ACHN (cell line): ENCODE results near the gene C10orf105.

Experiments
- DNase-seq: peaks from one replicate; pipeline ENCODE4 v3.0.0-alpha.2; 2015
- in situ Hi-C: cut with HindIII; loops from 2 replicates; pipeline ENCODE4 v1.10.0; 2017; ENCODE audit warnings: low sequenced_read_pairs, low pct_ligation_motif_present, low pct_unique_long_range_greater_than_20kb

The C10orf105 gene

GRCh38 chr10:71708897-71709882 is 10.4 kb downstream of the C10orf105 start:
- DNase-seq = no peak
- in situ Hi-C loops = no loop called here

GRCh38 chr10:71708301-71708703 is 11.3 kb downstream of the C10orf105 start:
- in situ Hi-C loops = no loop called here
- no peak for DNase-seq

GRCh38 chr10:71707240-71707789 is 12.3 kb downstream of the C10orf105 start:
- in situ Hi-C loops = no loop called here
- DNase-seq = no peak

GRCh38 chr10:71706216-71707121 is 13.1 kb downstream of the C10orf105 start:
- in situ Hi-C loops = no loop called here
- no peak for DNase-seq

GRCh38 chr10:71705582-71705981 is 14.0 kb downstream of the C10orf105 start:
- no peak for DNase-seq
- in situ Hi-C loops = no loop called here

- in situ Hi-C loops = no loop called here
- no peak for DNase-seq
Measured at GRCh38 chr10:71704816-71705215, 14.8 kb downstream of the C10orf105 start.

GRCh38 chr10:71703577-71703976 is 16.0 kb downstream of the C10orf105 start:
- in situ Hi-C loops = no loop called here
- no peak for DNase-seq

GRCh38 chr10:71701496-71702132 is 18.0 kb downstream of the C10orf105 start:
- in situ Hi-C loops = no loop called here
- DNase-seq = no peak

GRCh38 chr10:71700731-71701368 is 18.7 kb downstream of the C10orf105 start:
- in situ Hi-C loops = no loop called here
- no peak for DNase-seq

GRCh38 chr10:71698737-71699136 is 20.8 kb downstream of the C10orf105 start:
- DNase-seq = no peak
- in situ Hi-C loops = no loop called here

GRCh38 chr10:71697938-71698709 is 21.5 kb downstream of the C10orf105 start:
- no peak for DNase-seq
- in situ Hi-C loops = no loop called here

GRCh38 chr10:71696628-71697326 is 22.8 kb downstream of the C10orf105 start:
- peak; percentile 53 for DNase-seq
- in situ Hi-C loops = no loop called here

- in situ Hi-C loops = no loop called here
- DNase-seq = no peak
Measured at GRCh38 chr10:71695502-71696476, 23.8 kb downstream of the C10orf105 start.

GRCh38 chr10:71694567-71694968 is 25.0 kb downstream of the C10orf105 start:
- no peak for DNase-seq
- in situ Hi-C loops = no loop called here

- in situ Hi-C loops = no loop called here
- DNase-seq = no peak
Measured at GRCh38 chr10:71694039-71694501, 25.5 kb downstream of the C10orf105 start.

- DNase-seq = no peak
- in situ Hi-C loops = no loop called here
Measured at GRCh38 chr10:71693377-71693776, 26.2 kb downstream of the C10orf105 start.
